K562 (cell line): ENCODE results near the gene CCDC93. TPM values are rescaled to one million over a fixed set of nuclear protein-coding genes. Genes with fewer than 3 reads are reported as not detected.

Source experiments
- ATAC-seq: fragments of 200-7000 bp; cut with Tn5 transposase; 3 replicates; pipeline ENCODE4 v1.9.1; 2020; ENCODE audit warnings: moderate library complexity
- BruUV-seq: library from RNA; stranded (reverse); fragments of 400-500 nt; replicated peaks from 2 replicates; lab custom pipeline; 2021; lab: Mats Ljungman, UMichigan
- CTCF ChIA-PET: fragments of 300-600 bp; formaldehyde crosslinking; extraction: SDS; loops from one replicate; lab custom pipeline; 2021; ENCODE audit warnings: low intra/inter-chr PET ratio; lab: Yijun Ruan, JAX
- POLR2A ChIA-PET: fragments of 300-600, 350-650 bp; sonication (Branson Sonifier 250); formaldehyde crosslinking; extraction: SDS; loops from one replicate; lab custom pipeline; 2021; ENCODE audit warnings: antibody characterized with exemption, inconsistent platforms; lab: Yijun Ruan, JAX
- DNase-seq, 4 experiments: peaks; one replicate each; pipeline versions ENCODE4 v3.0.0 to v3.0.0-alpha.2; 2011 to 2018; ENCODE audit warnings: low spot score in 3 of 4, mixed read lengths in 3 of 4; ENCODE audit errors: extremely low read depth in 1 of 4
- FAIRE-seq: peaks from 2 replicates; lab custom pipeline; 2011; peaks lifted over from hg19 to GRCh38; lab: Jason Lieb, UNC
- H2AFZ ChIP-seq: 2 replicates; pipeline ENCODE4 v1.6.0; 2011; ENCODE audit warnings: low read depth, low read length, control low read depth, inconsistent platforms
- H3K27ac ChIP-seq: fragments of 200-600 bp; 3 replicates; pipeline ENCODE4 v1.8.0; 2011; ENCODE audit warnings: low read depth, mild to moderate bottlenecking, control low read depth, inconsistent platforms, low read length, moderate library complexity, mixed read lengths; ENCODE audit errors: extremely low read depth
- H3K27me3 ChIP-seq, 2 experiments: fragments of 300-600 bp in 1 of 2; 2 replicates in 1 of 2; 3 replicates in 1 of 2; pipeline versions ENCODE4 v1.6.0 to v1.8.0; 2011; ENCODE audit warnings: inconsistent platforms in 2 of 2, low read length in 2 of 2, mild to moderate bottlenecking in 1 of 2, mixed read lengths in 1 of 2, moderate library complexity in 1 of 2; ENCODE audit not compliant: control insufficient read depth in 2 of 2, insufficient read depth in 2 of 2
- H3K36me3 ChIP-seq: fragments of 300-600 bp; 3 replicates; pipeline ENCODE4 v1.8.0; 2011; ENCODE audit warnings: mild to moderate bottlenecking, low read length, inconsistent platforms; ENCODE audit not compliant: control insufficient read depth, insufficient read depth
- H3K4me1 ChIP-seq, 2 experiments: fragments of 200-600 bp in 1 of 2; replicated peaks in 1 of 2; 2 replicates in 1 of 2; 3 replicates in 1 of 2; pipeline versions ENCODE4 v1.5.1 to v1.8.0; 2011; ENCODE audit warnings: inconsistent platforms in 2 of 2, low read length in 2 of 2, mild to moderate bottlenecking in 1 of 2, mixed read lengths in 1 of 2, moderate library complexity in 1 of 2; ENCODE audit not compliant: control insufficient read depth in 2 of 2, insufficient read depth in 2 of 2
- H3K4me2 ChIP-seq: 2 replicates; pipeline ENCODE4 v1.6.1; 2011; ENCODE audit warnings: low read length, control low read depth, inconsistent platforms, mixed read lengths; ENCODE audit not compliant: insufficient read depth
- H3K4me3 ChIP-seq: fragments of 200-600 bp; sonication (generic), shearing (Covaris generic); 2 replicates; pipeline ENCODE4 v1.5.1; 2016; ENCODE audit warnings: control low read depth, inconsistent platforms
- H3K79me2 ChIP-seq: fragments of 200-600 bp; 3 replicates; pipeline ENCODE4 v1.8.0; 2011; ENCODE audit warnings: low read length, inconsistent platforms; ENCODE audit not compliant: control insufficient read depth, insufficient read depth
- H3K9ac ChIP-seq, 2 experiments: 2 replicates each; pipeline versions ENCODE4 v1.6.0 to v1.6.1; 2011; ENCODE audit warnings: low read depth in 2 of 2, low read length in 2 of 2, control low read depth in 1 of 2, inconsistent platforms in 1 of 2, mild to moderate bottlenecking in 1 of 2, mixed read lengths in 1 of 2; ENCODE audit not compliant: insufficient read depth in 1 of 2
- H3K9me1 ChIP-seq: one replicate; pipeline ENCODE4 v1.6.0; 2011; ENCODE audit warnings: inconsistent platforms, mild to moderate bottlenecking, low read length, moderate library complexity; ENCODE audit not compliant: control insufficient read depth, insufficient read depth
- H3K9me3 ChIP-seq: replicated peaks from 2 replicates; pipeline ENCODE4 v1.5.1; 2011; ENCODE audit warnings: low read depth, low read length, inconsistent platforms; ENCODE audit not compliant: control insufficient read depth, insufficient read depth
- H4K20me1 ChIP-seq: replicated peaks from 2 replicates; pipeline ENCODE4 v1.6.1; 2011; ENCODE audit warnings: low read length, inconsistent platforms, mixed read lengths; ENCODE audit not compliant: control insufficient read depth, insufficient read depth
- ATF7 ChIP-seq: fragments of 450-650 bp; IDR thresholded peaks from 2 replicates; pipeline ENCODE4 v1.7.1; 2014; ENCODE audit warnings: mild to moderate bottlenecking, moderate library complexity
- CBX3 ChIP-seq, 2 experiments: IDR thresholded peaks; 1 replicate in 1 of 2; 2 replicates in 1 of 2; pipeline ENCODE4 v1.6.1; 2012; ENCODE audit warnings: inconsistent platforms in 2 of 2, low read length in 2 of 2, borderline replicate concordance in 1 of 2, control low read depth in 1 of 2
- CREM ChIP-seq: IDR thresholded peaks from 2 replicates; pipeline ENCODE4 v1.6.1; 2014; ENCODE audit warnings: antibody characterized with exemption, low read depth
- ETV1 ChIP-seq: fragments of 450-650 bp; conservative IDR thresholded peaks from 2 replicates; pipeline ENCODE4 v1.6.1; 2016; ENCODE audit warnings: missing genetic modification characterization, control low read depth, low read depth, missing compliant biosample characterization
- GABPB2 ChIP-seq: fragments of 250-450 bp; sonication (Bioruptor Pico); conservative IDR thresholded peaks from 2 replicates; pipeline ENCODE4 v1.5.1; 2021; ENCODE audit warnings: mild to moderate bottlenecking
- GMEB1 ChIP-seq: fragments of 250-450 bp; sonication (Bioruptor Pico); IDR thresholded peaks from 2 replicates; pipeline ENCODE4 v1.4.0; 2020; ENCODE audit warnings: mild to moderate bottlenecking
- HEY1 ChIP-seq: fragments of 250-450 bp; sonication (Bioruptor Pico); IDR thresholded peaks from 2 replicates; pipeline ENCODE4 v1.5.0; 2020; ENCODE audit warnings: mild to moderate bottlenecking, moderate library complexity, borderline replicate concordance
- KDM5B ChIP-seq: fragments of 200-600 bp; sonication (generic); IDR thresholded peaks from 2 replicates; pipeline ENCODE4 v1.6.1; 2012; ENCODE audit warnings: low read depth, mild to moderate bottlenecking, moderate library complexity, low read length, control low read depth, inconsistent platforms; ENCODE audit not compliant: insufficient replicate concordance
- MEF2A ChIP-seq: IDR thresholded peaks from 2 replicates; pipeline ENCODE4 v1.6.1; 2011; ENCODE audit warnings: low read depth, mild to moderate bottlenecking, low read length, moderate library complexity; ENCODE audit not compliant: control insufficient read depth
- POU5F1 ChIP-seq: fragments of 150-350 bp; IDR thresholded peaks from 2 replicates; pipeline ENCODE4 v1.6.1; 2014; ENCODE audit warnings: borderline replicate concordance, low read length, low read depth, mild to moderate bottlenecking; ENCODE audit not compliant: partially characterized antibody
- RBBP5 ChIP-seq: fragments of 200-600 bp; sonication (generic); IDR thresholded peaks from 2 replicates; pipeline ENCODE4 v1.6.1; 2012; ENCODE audit warnings: borderline replicate concordance, mild to moderate bottlenecking, low read length, control low read depth, inconsistent platforms; ENCODE audit not compliant: insufficient read depth, poor library complexity, severe bottlenecking
- ZKSCAN8 ChIP-seq: fragments of 200-800 bp; sonication (Bioruptor generic); IDR thresholded peaks from 2 replicates; pipeline ENCODE4 v1.6.1; 2016; ENCODE audit warnings: missing genetic modification characterization, missing compliant biosample characterization
- ZNF512 ChIP-seq: IDR thresholded peaks from 2 replicates; pipeline ENCODE4 v1.6.1; 2016; ENCODE audit warnings: missing genetic modification characterization, missing compliant biosample characterization
- ZNF707 ChIP-seq: fragments of 250-450 bp; sonication (Bioruptor Pico); conservative IDR thresholded peaks from 2 replicates; pipeline ENCODE4 v1.8.0; 2022; ENCODE audit warnings: inconsistent platforms, mild to moderate bottlenecking, moderate library complexity
- ZNF76 ChIP-seq: fragments of 250-450 bp; sonication (Bioruptor Pico); IDR thresholded peaks from 2 replicates; pipeline ENCODE4 v1.4.0; 2020; ENCODE audit warnings: mild to moderate bottlenecking, moderate library complexity, borderline replicate concordance
- WGBS: fragments of 100-300 bp; shearing (Covaris generic); methylation state at CpG from one replicate; pipeline ENCODE4 v1.1.6; 2016; ENCODE audit warnings: low coverage, mixed read lengths; ENCODE audit not compliant: insufficient coverage; ENCODE audit errors: missing lambda C conversion rate; 5-methylcytosine and 5-hydroxymethylcytosine counted together
- in situ Hi-C: fragments of 300-500 bp; cut with MboI; formaldehyde crosslinking; loops from 4 replicates; pipeline ENCODE4 v1.15.0; 2018; ENCODE audit warnings: inconsistent platforms, mixed read lengths
- intact Hi-C: fragments of 100-400 bp; cut with micrococcal nuclease; formaldehyde crosslinking; loops from 2 replicates; pipeline ENCODE4 v1.14.2; 2022
- polyA plus RNA-seq, 8 experiments: library from polyadenylated mRNA; depleted of rRNA in 4 of 8; stranded (reverse) in 5 of 8; unstranded in 3 of 8; fragments of >200 nt; fragmentation: Nextera tagmentation in 2 of 8; fragmentation: Illumina TruSeq in 1 of 8; extraction: Ambion mirVana in 2 of 8; extraction: Trizol in 1 of 8; gene quantifications; 2 replicates each; pipeline versions ENCODE4 v1.2.1 to v1.2.3, GENCODE V29; 2011 to 2014; ENCODE audit warnings: inconsistent platforms in 1 of 8, missing spikeins in 1 of 8
- total RNA-seq, 7 experiments: library from RNA; depleted of rRNA in 6 of 7; stranded (reverse); fragments of >200 nt in 6 of 7; fragmentation: Illumina TruSeq in 2 of 7; extraction: Trizol in 2 of 7; gene quantifications; 2 replicates each; pipeline versions ENCODE4 v1.2.1 to v1.2.3, GENCODE V29; 2011 to 2021; ENCODE audit warnings: low replicate concordance in 1 of 7
- TF ChIP-seq, protein P1 (sequence below): IDR thresholded peaks from 2 replicates; pipeline ENCODE4 v1.6.1; 2012; ENCODE audit warnings: low read depth, low read length, improper control_type of control experiment, borderline replicate concordance
- TF ChIP-seq, protein P2 (sequence below): fragments of 450-650 bp; IDR thresholded peaks from 2 replicates; pipeline ENCODE4 v1.6.1; 2016; ENCODE audit warnings: missing biosample characterization, missing genetic modification characterization

CCDC93 gene
- total and polyA plus RNA-seq, 9 of the 15 experiments (the other 6 are each of a cell fraction or from before 2014, with no cell fraction given): 3.3 to 19.3 (median 12.4) TPM

DNA sequence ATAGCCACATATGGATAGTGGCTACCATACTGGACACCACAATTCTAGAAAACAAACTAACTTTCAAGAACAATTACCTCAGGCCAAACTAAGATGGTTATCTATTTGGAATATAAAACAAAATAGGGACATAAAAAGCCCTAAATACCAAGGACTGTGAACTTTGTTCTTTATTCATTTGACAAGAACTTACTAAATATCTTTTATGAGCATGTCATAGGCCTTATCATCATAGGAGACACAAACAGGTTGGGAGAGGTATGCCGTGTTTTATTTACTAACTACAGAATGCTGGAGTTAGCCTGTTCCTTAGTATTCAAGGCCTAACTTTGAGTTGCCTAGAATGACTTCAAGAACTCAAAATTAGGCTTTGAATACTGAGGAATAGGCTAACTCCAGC, 32.1 kb downstream of the CCDC93 start:
- Histone ChIP-seq H3K9me3 (no peaks in the 10 kb centered on the region), H3K9me1 (no peaks in the 10 kb centered on the region), H3K27me3 (no peaks in the 10 kb centered on the region), H3K4me1 (no peaks in the 10 kb centered on the region), H3K79me2 (no peaks in the 10 kb centered on the region), H2AFZ (no peak overlapping the region), H3K36me3 (peaks cover 37% of the 10 kb centered on the region; the same call in 2 of the 3 replicates), H3K4me2 (no peak overlapping the region), H3K27ac (no peak overlapping the region), H3K9ac (no peak overlapping the region), H4K20me1 (no peaks in the 10 kb centered on the region; the same call in 1 of the 2 replicates), H3K4me3 (no peak overlapping the region)
- CTCF ChIA-PET: no interaction called here
- no peak for DNase-seq
- no peak for ATAC-seq
- in situ Hi-C loops (no loop called here), intact Hi-C loops (no loop called here)
- 86% methylated on average over 1 of the region's 1 CpG for WGBS
- BruUV-seq: no TSS peak
- no peak for FAIRE-seq
- POLR2A ChIA-PET: no interaction called here
- TF ChIP-seq POU5F1 (no peak), ZNF512 (tag) (no peak), ETV1 (tag) (no peak), ZNF76 (CRISPR knock-in tag) (no peak), CREM (no peak), RBBP5 (no peak), CBX3 (IDR thresholded peaks at IDR 0.05; ENCODE audit: borderline replicate concordance in 1 of 2, low read length in 2 of 2) (no peak), ZKSCAN8 (CRISPR knock-in tag) (no peak), MEF2A (no peak), HEY1 (no peak), ZNF707 (CRISPR knock-in tag) (no peak), ATF7 (no peak), GABPB2 (no peak), GMEB1 (CRISPR knock-in tag) (no peak), KDM5B (no peak)
- TF ChIP-seq, protein P1, sequence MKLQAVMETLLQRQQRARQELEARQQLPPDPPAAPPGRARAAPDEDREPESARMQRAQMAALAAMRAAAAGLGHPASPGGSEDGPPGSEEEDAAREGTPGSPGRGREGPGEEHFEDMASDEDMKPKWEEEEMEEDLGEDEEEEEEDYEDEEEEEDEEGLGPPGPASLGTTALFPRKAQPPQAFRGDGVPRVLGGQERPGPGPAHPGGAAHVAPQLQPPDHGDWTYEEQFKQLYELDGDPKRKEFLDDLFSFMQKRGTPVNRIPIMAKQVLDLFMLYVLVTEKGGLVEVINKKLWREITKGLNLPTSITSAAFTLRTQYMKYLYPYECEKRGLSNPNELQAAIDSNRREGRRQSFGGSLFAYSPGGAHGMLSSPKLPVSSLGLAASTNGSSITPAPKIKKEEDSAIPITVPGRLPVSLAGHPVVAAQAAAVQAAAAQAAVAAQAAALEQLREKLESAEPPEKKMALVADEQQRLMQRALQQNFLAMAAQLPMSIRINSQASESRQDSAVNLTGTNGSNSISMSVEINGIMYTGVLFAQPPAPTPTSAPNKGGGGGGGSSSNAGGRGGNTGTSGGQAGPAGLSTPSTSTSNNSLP: no peak
- TF ChIP-seq, protein P2, sequence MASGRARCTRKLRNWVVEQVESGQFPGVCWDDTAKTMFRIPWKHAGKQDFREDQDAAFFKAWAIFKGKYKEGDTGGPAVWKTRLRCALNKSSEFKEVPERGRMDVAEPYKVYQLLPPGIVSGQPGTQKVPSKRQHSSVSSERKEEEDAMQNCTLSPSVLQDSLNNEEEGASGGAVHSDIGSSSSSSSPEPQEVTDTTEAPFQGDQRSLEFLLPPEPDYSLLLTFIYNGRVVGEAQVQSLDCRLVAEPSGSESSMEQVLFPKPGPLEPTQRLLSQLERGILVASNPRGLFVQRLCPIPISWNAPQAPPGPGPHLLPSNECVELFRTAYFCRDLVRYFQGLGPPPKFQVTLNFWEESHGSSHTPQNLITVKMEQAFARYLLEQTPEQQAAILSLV: no peak
